Karpas-422 (cell line): ENCODE measurements around the gene NRROS. TPM values are rescaled to one million over a fixed set of nuclear protein-coding genes. Genes with fewer than 3 reads are reported as not detected.

ENCODE experiments used
- DNase-seq: peaks from one replicate; pipeline ENCODE4 v3.0.0-alpha.2; 2015
- H2AFZ ChIP-seq: fragments of 200-600 bp; sonication (generic); 2 replicates; pipeline ENCODE4 v1.6.1; 2014; ENCODE audit warnings: antibody characterized with exemption, low read length, mixed read lengths
- H3K27ac ChIP-seq: fragments of 200-600 bp; sonication (generic); 2 replicates; pipeline ENCODE4 v1.5.1; 2014; ENCODE audit warnings: mild to moderate bottlenecking, low read length, moderate library complexity
- H3K27me3 ChIP-seq: fragments of 200-600 bp; sonication (generic); 2 replicates; pipeline ENCODE4 v1.6.1; 2014; ENCODE audit warnings: low read length, mixed read lengths
- H3K36me3 ChIP-seq: fragments of 200-600 bp; sonication (generic); 2 replicates; pipeline ENCODE4 v1.6.1; 2014; ENCODE audit warnings: low read length, mixed read lengths; ENCODE audit not compliant: insufficient read depth
- H3K4me1 ChIP-seq: fragments of 200-600 bp; sonication (generic); 2 replicates; pipeline ENCODE4 v1.6.1; 2014; ENCODE audit warnings: mild to moderate bottlenecking, low read length, mixed read lengths
- H3K4me2 ChIP-seq: fragments of 200-600 bp; sonication (generic); 2 replicates; pipeline ENCODE4 v1.6.1; 2014; ENCODE audit warnings: low read length, low read depth, mild to moderate bottlenecking; ENCODE audit not compliant: poor library complexity, severe bottlenecking
- H3K4me3 ChIP-seq: fragments of 200-600 bp; sonication (generic); 2 replicates; pipeline ENCODE4 v1.5.1; 2014; ENCODE audit warnings: mild to moderate bottlenecking, antibody characterized with exemption, low read length, mixed read lengths
- H3K79me2 ChIP-seq: fragments of 200-600 bp; sonication (generic); 2 replicates; pipeline ENCODE4 v1.6.1; 2014; ENCODE audit warnings: mild to moderate bottlenecking, low read length, mixed read lengths
- H3K9ac ChIP-seq: fragments of 200-600 bp; sonication (generic); 2 replicates; pipeline ENCODE4 v1.6.0; 2014; ENCODE audit warnings: low read length
- H3K9me2 ChIP-seq: fragments of 200-600 bp; sonication (generic), shearing (Covaris generic); replicated peaks from 2 replicates; pipeline ENCODE4 v1.6.0; 2014; ENCODE audit warnings: mild to moderate bottlenecking, low read length, moderate library complexity; ENCODE audit not compliant: insufficient read depth
- H3K9me3 ChIP-seq: fragments of 300-700, 200-600 bp; sonication (generic); 2 replicates; pipeline ENCODE4 v1.6.1; 2014; ENCODE audit warnings: low read length, mixed read lengths
- H4K20me1 ChIP-seq: fragments of 200-600 bp; sonication (generic); 2 replicates; pipeline ENCODE4 v1.6.1; 2014; ENCODE audit warnings: mild to moderate bottlenecking, antibody characterized with exemption, low read length, low read depth; ENCODE audit not compliant: insufficient read depth
- small RNA-seq: library from RNA; depleted of rRNA; stranded (forward); fragments of <200 nt; gene quantifications from one replicate; pipeline ENCODE3, GENCODE V24; 2014
- total RNA-seq: library from RNA; depleted of rRNA; stranded (reverse); fragments of >200 nt; shearing (Covaris generic); gene quantifications from 2 replicates; pipeline ENCODE4 v1.2.3, GENCODE V29; 2014; ENCODE audit warnings: low replicate concordance; rRNA removed

The NRROS gene
- total RNA-seq, 1 experiment from 2014 or later = 0.52 TPM

GRCh38 chr3:196706327-196706726 lies 66.8 kb downstream of the NRROS start:
- no peak overlapping the region for H3K27ac ChIP-seq
- peaks cover 6% of the 10 kb centered on the region for H3K4me1 ChIP-seq
- H4K20me1 ChIP-seq = no peaks in the 10 kb centered on the region
- no peak overlapping the region for H3K4me2 ChIP-seq
- DNase-seq = no peak
- no peak overlapping the region for H3K4me3 ChIP-seq
- H3K9me2 ChIP-seq = no peaks in the 10 kb centered on the region
- no peak overlapping the region for H3K9ac ChIP-seq
- no peaks in the 10 kb centered on the region for H3K36me3 ChIP-seq
- H3K79me2 ChIP-seq = no peaks in the 10 kb centered on the region
- H3K9me3 ChIP-seq = no peaks in the 10 kb centered on the region
- no peak overlapping the region for H2AFZ ChIP-seq
- no peaks in the 10 kb centered on the region for H3K27me3 ChIP-seq

GRCh38 chr3:196706731-196707130 lies 67.2 kb downstream of the NRROS start:
- H3K36me3 ChIP-seq = no peaks in the 10 kb centered on the region
- H3K9me2 ChIP-seq = no peaks in the 10 kb centered on the region
- H4K20me1 ChIP-seq = no peaks in the 10 kb centered on the region
- H3K4me2 ChIP-seq = no peak overlapping the region
- H3K79me2 ChIP-seq = no peaks in the 10 kb centered on the region
- no peak overlapping the region for H3K9ac ChIP-seq
- no peak overlapping the region for H2AFZ ChIP-seq
- no peaks in the 10 kb centered on the region for H3K9me3 ChIP-seq
- no peak overlapping the region for H3K4me3 ChIP-seq
- no peak overlapping the region for H3K27ac ChIP-seq
- DNase-seq = no peak
- H3K27me3 ChIP-seq = no peaks in the 10 kb centered on the region
- peaks cover 10% of the 10 kb centered on the region for H3K4me1 ChIP-seq

GRCh38 chr3:196707566-196707965 lies 68.1 kb downstream of the NRROS start:
- no peaks in the 10 kb centered on the region for H3K9me3 ChIP-seq
- no peaks in the 10 kb centered on the region for H3K9me2 ChIP-seq
- peaks cover under 1% of the 10 kb centered on the region for H3K79me2 ChIP-seq
- H3K4me2 ChIP-seq = no peak overlapping the region
- H3K27me3 ChIP-seq = no peaks in the 10 kb centered on the region
- H3K4me1 ChIP-seq = peaks cover 11% of the 10 kb centered on the region
- no peaks in the 10 kb centered on the region for H3K36me3 ChIP-seq
- H3K9ac ChIP-seq = no peak overlapping the region
- H3K4me3 ChIP-seq = no peak overlapping the region
- H4K20me1 ChIP-seq = no peaks in the 10 kb centered on the region
- no peak overlapping the region for H3K27ac ChIP-seq
- no peak for DNase-seq
- H2AFZ ChIP-seq = no peak overlapping the region

GRCh38 chr3:196708467-196708866 lies 69.0 kb downstream of the NRROS start:
- Histone ChIP-seq H3K4me3 (no peak overlapping the region), H3K79me2 (peaks cover 10% of the 10 kb centered on the region), H3K9me2 (no peaks in the 10 kb centered on the region), H3K9ac (no peak overlapping the region), H3K27ac (no peak overlapping the region), H3K36me3 (no peaks in the 10 kb centered on the region), H3K9me3 (no peaks in the 10 kb centered on the region), H3K4me2 (no peak overlapping the region), H4K20me1 (no peaks in the 10 kb centered on the region), H3K27me3 (no peaks in the 10 kb centered on the region), H2AFZ (no peak overlapping the region), H3K4me1 (peaks cover 15% of the 10 kb centered on the region)
- DNase-seq = no peak

Small RNA genes lying within 50 kb of the gene (small RNA-seq; reads per million reads assigned to genes)
- gene RNU6-646P = not detected

Other genes with a start within 250 kb of the NRROS start
- gene UBXN7, start 207.3 kb upstream of the NRROS start, total RNA-seq = 25.5 and 33.0 TPM in 2 replicates
- gene RNF168, start 135.9 kb upstream of the NRROS start, total RNA-seq = 35.4 and 42.8 TPM in 2 replicates
- gene SMCO1, start 124.3 kb upstream of the NRROS start, total RNA-seq = not detected in 2 replicates
- 7.0 and 9.2 TPM in 2 replicates for gene WDR53, start 71.1 kb upstream of the NRROS start, total RNA-seq
- 14.4 and 15.2 TPM in 2 replicates for gene FBXO45, start 71.0 kb upstream of the NRROS start, total RNA-seq
- 2.6 and 4.0 TPM in 2 replicates for gene CEP19, start 72.6 kb downstream of the NRROS start, total RNA-seq
- gene PIGX, start 72.7 kb downstream of the NRROS start, total RNA-seq = 51.3 and 55.6 TPM in 2 replicates
- gene PAK2, start 100.2 kb downstream of the NRROS start, total RNA-seq = 87.0 and 102 TPM in 2 replicates
- 53.8 and 73.3 TPM in 2 replicates for gene SENP5, start 228.2 kb downstream of the NRROS start, total RNA-seq